ENCODE measurements around the gene PAPLN.

The PAPLN gene

DNA sequence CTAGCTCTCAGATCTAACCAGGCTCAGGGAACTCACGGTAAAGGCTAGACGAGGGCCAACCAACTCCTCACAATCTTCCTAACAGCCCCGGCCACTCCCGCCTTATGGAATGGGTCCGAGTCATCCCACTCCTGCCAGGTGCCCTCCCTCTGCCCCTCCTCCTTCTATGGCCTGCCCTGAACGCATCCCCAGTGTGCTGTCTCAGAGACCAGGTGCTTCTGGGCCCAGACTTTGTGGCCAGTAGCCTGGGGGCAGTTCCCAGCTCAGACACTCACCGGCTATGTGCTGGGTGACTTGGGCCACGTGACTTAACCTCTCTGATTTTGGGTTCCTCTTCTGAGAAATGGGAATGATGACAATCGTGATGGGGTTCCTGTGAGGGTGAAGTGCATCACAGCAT is 22.5 kb downstream of the PAPLN start:
- H3K4me3 ChIP-seq (replicated peaks; ENCODE audit: insufficient read depth, low read length) = no peak overlapping the region
- no peak for DNase-seq (ENCODE audit: low read depth in 1 of 2, low spot score in 1 of 2)
- TF ChIP-seq SPI1 (IDR thresholded peaks at IDR 0.05; ENCODE audit: borderline replicate concordance, low read depth) (no peak), POLR2AphosphoS5 (IDR thresholded peaks at IDR 0.05; ENCODE audit: low read depth) (no peak), GABPA (IDR thresholded peaks at IDR 0.05; ENCODE audit: low read depth) (no peak)
- TF ChIP-seq, protein P1, sequence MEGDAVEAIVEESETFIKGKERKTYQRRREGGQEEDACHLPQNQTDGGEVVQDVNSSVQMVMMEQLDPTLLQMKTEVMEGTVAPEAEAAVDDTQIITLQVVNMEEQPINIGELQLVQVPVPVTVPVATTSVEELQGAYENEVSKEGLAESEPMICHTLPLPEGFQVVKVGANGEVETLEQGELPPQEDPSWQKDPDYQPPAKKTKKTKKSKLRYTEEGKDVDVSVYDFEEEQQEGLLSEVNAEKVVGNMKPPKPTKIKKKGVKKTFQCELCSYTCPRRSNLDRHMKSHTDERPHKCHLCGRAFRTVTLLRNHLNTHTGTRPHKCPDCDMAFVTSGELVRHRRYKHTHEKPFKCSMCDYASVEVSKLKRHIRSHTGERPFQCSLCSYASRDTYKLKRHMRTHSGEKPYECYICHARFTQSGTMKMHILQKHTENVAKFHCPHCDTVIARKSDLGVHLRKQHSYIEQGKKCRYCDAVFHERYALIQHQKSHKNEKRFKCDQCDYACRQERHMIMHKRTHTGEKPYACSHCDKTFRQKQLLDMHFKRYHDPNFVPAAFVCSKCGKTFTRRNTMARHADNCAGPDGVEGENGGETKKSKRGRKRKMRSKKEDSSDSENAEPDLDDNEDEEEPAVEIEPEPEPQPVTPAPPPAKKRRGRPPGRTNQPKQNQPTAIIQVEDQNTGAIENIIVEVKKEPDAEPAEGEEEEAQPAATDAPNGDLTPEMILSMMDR (IDR thresholded peaks at IDR 0.05; ENCODE audit: insufficient read depth, low read length) = no peak
- TF ChIP-seq, protein P2, sequence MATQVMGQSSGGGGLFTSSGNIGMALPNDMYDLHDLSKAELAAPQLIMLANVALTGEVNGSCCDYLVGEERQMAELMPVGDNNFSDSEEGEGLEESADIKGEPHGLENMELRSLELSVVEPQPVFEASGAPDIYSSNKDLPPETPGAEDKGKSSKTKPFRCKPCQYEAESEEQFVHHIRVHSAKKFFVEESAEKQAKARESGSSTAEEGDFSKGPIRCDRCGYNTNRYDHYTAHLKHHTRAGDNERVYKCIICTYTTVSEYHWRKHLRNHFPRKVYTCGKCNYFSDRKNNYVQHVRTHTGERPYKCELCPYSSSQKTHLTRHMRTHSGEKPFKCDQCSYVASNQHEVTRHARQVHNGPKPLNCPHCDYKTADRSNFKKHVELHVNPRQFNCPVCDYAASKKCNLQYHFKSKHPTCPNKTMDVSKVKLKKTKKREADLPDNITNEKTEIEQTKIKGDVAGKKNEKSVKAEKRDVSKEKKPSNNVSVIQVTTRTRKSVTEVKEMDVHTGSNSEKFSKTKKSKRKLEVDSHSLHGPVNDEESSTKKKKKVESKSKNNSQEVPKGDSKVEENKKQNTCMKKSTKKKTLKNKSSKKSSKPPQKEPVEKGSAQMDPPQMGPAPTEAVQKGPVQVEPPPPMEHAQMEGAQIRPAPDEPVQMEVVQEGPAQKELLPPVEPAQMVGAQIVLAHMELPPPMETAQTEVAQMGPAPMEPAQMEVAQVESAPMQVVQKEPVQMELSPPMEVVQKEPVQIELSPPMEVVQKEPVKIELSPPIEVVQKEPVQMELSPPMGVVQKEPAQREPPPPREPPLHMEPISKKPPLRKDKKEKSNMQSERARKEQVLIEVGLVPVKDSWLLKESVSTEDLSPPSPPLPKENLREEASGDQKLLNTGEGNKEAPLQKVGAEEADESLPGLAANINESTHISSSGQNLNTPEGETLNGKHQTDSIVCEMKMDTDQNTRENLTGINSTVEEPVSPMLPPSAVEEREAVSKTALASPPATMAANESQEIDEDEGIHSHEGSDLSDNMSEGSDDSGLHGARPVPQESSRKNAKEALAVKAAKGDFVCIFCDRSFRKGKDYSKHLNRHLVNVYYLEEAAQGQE (IDR thresholded peaks at IDR 0.05; ENCODE audit: insufficient replicate concordance, low read depth) = no peak
- no peaks in the 10 kb centered on the region for H3K27me3 ChIP-seq (ENCODE audit: insufficient read depth, poor library complexity, severe bottlenecking)
- H3K27ac ChIP-seq (replicated peaks) = no peak overlapping the region

DNA sequence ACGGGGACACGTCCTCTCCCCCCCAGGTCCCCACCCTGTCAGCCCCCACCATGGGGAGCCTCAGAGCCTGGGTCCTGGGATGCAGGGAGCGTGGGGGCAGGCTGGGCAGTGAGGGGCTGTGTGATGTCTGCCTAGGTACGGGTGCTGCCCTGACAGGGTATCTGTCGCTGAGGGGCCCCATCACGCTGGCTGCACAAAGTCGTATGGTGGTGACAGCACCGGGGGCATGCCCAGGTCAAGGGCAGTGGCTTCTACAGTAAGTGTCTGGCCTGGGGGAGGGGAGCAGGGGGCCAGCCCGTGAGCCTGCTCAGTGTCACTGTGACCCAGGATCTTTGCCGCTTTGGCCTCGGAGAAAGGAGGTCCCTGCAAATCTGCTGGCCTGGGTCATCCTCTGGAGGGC is 23.3 kb downstream of the PAPLN start:
- no peak overlapping the region for H3K4me3 ChIP-seq (replicated peaks; ENCODE audit: insufficient read depth, low read length)
- no peak overlapping the region for H3K27ac ChIP-seq (replicated peaks)
- TF ChIP-seq, protein P2 (IDR thresholded peaks at IDR 0.05; ENCODE audit: insufficient replicate concordance, low read depth) = no peak
- no peak for TF ChIP-seq POLR2AphosphoS5 (IDR thresholded peaks at IDR 0.05; ENCODE audit: low read depth)
- TF ChIP-seq, protein P1 (IDR thresholded peaks at IDR 0.05; ENCODE audit: insufficient read depth, low read length) = no peak
- no peak for TF ChIP-seq SPI1 (IDR thresholded peaks at IDR 0.05; ENCODE audit: borderline replicate concordance, low read depth)
- no peak for TF ChIP-seq GABPA (IDR thresholded peaks at IDR 0.05; ENCODE audit: low read depth)
- DNase-seq (ENCODE audit: low read depth in 1 of 2, low spot score in 1 of 2) = no peak
- H3K27me3 ChIP-seq (ENCODE audit: insufficient read depth, poor library complexity, severe bottlenecking) = no peaks in the 10 kb centered on the region

DNA sequence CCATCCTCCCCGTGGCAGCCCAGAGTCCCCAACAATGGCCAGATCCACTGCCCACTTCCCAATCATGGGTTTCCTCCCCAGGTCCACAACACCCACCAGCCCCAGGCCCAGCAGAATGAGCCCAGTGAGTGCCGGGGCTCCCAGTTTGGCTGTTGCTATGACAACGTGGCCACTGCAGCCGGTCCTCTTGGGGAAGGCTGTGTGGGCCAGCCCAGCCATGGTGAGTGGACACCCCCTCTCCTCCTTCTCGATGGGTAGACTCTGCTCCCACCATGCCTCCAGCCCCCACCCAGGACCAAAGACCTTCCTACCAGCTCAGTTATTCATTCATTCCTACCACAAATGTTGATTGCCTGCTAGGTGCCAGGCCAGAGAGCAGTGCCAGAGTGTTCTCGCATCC is 23.8 kb downstream of the PAPLN start:
- H3K4me3 ChIP-seq (replicated peaks; ENCODE audit: insufficient read depth, low read length) = no peak overlapping the region
- TF ChIP-seq, protein P1 (IDR thresholded peaks at IDR 0.05; ENCODE audit: insufficient read depth, low read length) = no peak
- TF ChIP-seq, protein P2 (IDR thresholded peaks at IDR 0.05; ENCODE audit: insufficient replicate concordance, low read depth) = no peak
- no peak overlapping the region for H3K27ac ChIP-seq (replicated peaks)
- DNase-seq (ENCODE audit: low read depth in 1 of 2, low spot score in 1 of 2) = no peak
- H3K27me3 ChIP-seq (ENCODE audit: insufficient read depth, poor library complexity, severe bottlenecking) = no peaks in the 10 kb centered on the region

Data from HL-60 (cell line).